AG20443 (cell line): Measurements from ENCODE around the gene OR2F2.

ENCODE experiments used
- DNase-seq: peaks from one replicate; pipeline ENCODE4 v3.0.0; 2012; ENCODE audit warnings: low spot score, mixed read lengths

Gene OR2F2

DNA sequence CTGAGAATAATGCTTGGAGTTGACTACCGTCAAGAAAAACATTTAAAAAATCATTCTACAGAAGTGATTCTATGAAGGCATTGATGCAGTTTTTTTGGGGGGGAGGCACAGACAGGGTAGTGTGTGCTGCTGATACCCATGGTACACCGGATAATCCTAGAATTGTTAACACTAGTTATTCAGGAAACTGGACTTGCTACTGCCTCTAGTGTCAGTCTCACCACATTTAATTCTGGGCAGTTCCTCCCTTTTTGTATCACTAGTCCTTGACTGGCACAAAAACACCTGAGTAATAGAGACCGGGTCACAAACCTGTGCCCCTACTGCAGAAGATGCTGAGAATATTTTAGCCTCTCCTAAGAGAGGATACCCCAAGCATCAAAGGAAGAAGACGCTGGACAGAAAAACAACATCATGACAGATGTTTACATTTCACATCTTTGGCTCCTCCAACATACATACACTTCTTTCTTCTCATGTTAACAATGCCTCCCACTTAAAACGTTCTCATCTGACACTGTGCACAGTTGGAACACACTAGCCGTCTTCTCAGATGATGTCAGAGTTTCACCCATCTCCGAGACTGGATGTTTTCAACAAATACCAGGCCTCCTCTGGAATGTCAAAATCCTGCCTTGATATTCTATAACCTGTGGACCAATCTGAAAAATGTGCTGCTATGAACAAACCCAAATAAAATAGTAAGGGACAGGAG, 19.9 kb upstream of the OR2F2 start:
- no peak for DNase-seq

DNA sequence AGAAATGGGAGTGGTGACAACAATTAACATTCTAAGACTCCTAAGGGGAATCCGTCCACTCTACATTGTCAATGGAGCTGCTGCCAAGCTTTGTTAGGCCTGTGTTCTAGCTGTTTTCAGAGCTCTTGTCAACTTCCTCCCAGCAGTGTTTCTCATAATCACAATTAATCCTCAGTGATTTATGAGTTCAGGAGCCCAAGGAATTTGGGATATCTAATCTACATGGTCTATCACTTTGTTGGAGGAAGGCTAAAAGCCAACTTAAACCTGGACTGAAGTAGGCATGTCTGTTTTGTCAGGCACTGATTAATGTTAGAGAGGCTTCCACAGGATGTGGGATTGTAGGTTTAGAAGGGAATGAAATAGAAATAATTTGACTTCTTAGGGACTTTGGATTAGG, 10.2 kb upstream of the OR2F2 start:
- DNase-seq: no peak

DNA sequence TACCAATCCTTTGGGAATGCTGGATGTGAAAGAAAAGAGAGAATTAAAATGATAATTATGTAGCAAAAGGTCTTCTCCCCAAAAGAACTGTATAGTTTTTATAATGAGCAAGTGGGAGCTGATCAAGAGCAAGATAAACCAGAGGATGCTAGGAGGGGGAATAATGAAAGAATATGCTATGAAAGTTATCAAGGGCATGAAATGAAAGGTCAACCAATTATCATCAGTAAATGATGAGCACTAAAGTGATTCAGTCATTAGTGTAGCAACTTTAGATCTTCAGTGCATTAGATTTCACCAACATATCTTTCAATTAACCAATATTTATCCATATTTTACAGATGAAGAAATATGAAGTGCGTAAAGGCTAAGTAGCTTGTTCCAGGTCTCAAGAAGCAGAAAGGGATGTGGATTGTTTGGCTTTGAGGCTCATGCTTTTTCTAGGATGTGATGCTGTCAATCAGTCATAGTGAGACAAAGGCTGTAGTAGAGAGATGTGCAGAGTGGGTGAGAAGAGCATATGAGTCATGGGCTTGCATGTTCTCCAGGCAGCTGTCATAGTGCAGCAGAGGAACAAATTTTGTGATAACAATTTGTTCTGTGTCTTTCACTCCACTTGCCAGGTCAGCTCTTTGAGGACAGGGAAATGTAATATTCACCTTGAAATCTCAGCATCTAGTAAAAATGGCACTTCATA, 5.7 kb upstream of the OR2F2 start:
- no peak for DNase-seq

DNA sequence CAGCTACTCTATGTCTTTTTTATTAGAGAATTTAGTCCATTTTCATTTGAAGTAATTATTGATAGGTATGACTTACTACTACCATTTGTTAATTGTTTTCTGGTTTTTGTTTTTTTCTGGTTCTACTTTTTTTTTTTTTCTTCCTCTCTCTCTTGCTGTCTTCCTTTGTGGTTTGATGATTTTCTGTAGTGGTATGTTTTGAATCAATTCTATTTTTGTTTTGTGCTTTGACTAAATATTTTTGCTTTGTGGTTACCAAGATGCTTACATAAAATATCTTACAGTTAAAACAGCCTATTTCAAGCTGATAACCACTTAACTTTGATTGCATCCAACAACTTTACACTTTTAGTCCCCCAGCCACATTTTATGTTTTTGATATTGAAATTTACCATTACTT, 3.3 kb upstream of the OR2F2 start:
- no peak for DNase-seq

DNA sequence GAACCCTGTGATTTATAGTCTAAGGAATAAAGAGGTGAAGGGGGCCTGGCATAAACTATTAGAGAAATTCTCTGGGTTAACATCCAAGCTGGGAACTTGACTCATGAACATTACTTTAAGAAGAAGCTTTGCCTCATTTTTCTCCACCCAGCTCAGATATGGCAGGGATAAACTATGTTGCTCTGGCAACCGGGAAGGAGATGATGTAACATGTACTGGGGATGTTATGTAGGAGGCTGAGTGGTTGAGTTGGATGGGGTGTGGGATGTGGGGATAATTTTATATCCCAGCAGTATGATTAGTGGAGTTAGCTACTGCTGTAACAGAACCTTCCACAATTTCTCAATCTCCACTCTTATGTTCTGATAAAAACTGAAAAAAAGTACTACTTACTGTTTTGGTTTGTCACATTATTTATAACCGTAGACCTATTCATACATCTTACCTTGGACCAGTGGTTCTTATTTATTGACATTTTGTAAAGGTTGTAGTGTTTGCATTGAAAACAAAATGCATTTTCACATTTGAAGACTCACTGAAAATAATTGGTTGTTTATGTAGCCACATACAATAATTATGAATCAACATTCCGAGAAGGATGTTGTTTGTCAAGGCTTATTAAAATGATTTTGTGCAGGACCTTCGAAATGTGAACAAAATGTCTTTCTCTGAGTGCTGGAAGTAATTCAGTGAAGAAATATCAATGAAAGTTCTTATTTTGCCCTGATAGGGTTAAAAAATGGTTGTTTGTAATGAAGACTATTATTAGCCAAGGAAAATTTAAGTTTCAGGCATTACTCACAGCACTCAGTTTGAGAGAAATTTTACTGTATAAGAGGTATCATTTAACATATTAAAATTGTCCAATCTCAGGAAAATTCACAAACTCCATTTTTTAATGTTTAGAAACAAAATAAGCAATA, 1.3 kb downstream of the OR2F2 start:
- DNase-seq: peak; percentile 78

DNA sequence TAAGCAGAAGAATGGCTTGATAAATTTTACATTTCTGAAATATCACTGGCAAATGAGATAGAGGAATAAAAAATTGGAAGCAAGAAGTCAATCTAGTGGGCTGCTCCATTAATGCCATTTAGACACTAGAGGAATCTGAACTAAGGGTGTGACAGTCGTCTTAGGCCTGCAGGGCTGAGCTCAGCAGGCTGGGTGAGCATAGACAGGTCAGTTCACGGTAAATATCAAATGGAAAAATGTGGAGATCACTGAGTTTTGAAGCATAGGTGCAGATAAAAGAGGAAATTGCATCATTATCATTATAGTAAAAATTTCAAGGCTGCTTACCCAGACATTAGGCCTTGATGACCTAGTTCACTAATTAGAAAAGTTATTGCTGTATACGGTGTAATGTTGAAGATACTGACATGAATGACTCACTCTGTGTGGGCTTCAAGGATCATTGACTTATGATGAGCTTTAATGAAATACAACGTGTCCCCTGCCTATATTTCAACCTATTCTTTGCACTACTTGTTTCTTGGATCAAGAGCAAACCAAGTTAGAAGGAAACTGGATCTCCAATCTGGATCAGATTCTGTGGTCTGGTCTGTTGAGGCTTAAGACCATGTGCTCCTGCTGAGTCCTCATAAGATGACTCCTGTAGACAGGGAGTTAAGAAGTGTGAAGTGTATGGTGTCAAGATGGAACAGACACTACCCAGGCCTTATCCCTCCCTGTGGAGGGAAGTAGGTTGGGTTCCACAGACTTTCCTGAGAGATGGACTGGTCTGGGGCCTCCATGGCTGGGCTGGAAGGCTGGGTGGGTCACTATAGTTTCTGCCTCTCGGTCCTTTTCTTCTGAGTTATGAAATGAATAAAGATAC, 3.6 kb downstream of the OR2F2 start:
- DNase-seq: no peak

DNA sequence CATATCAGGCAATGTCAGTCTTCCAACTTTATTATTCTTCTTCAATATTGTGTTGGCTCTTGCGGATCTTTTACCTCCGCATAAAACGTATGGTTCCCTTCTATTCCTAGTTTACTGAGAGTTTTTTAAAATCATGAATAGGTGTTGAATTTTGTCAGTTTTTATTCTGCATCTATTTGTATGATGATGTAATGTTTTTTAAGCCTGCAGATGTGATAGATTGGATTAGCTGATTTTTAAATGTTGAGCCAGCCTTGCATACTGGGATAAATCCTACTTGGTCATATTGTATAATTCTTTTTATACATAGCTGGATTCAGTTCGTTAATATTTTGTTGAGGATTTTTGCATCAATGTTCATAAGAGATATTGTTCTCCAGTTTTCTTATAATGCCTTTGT, 10.4 kb downstream of the OR2F2 start:
- DNase-seq: no peak

DNA sequence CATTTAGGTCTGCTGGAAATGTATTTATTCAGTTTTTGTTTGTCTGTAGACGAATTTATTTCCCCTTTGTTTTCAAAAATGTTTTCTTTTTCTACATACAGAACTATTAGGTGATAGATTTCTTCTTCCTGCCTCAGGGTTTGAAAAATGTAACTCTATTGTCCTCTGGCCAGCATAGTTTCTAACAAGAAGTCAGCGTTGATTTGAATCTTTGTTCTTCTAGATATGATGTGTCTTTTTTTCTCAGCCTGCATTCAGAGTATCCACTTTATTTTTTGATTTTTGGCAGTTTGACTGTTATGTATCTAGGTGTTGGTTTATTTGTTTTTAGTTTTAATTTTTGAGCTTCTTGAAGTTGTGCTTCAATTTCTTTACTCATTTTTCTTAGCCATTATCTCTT, 12.1 kb downstream of the OR2F2 start:
- no peak for DNase-seq

DNA sequence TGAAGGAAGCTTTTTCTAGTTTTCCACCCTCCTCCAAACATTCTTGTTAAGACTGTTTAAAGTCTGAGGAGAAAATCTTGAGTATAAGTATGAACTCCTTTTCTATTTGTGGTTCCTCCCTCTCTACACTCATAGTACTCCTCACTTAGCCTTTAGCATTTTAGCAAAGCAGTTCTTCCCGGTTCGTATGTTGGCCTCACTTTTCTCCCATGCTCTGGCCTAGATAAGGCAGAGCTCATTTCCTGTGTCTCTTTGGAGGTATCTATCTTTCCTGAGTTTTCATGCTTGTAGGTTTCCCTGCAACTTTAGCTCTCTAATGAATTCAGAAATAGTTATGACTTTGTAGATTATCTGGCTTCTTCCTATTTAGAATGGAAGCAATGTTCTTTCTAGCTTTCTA, 13.7 kb downstream of the OR2F2 start:
- DNase-seq: no peak

DNA sequence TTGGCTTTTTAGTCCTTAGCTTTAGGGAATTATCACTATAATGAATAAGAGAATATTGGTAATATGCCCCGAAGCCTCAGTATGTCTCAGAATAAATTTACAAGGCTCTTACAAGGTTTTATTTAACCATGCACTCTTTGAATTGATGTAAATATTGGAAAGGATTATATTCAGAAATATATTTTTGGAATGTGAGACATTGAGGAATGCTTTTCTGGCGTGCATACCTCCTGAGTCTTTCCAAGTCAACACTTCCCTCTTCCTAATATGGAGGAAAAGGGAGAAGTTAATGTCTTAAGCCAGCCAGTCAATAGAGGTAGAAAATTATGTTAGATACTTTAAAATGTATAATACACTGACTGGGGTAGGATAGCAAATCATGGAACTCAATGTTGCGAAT, 18.4 kb downstream of the OR2F2 start:
- DNase-seq: no peak

DNA sequence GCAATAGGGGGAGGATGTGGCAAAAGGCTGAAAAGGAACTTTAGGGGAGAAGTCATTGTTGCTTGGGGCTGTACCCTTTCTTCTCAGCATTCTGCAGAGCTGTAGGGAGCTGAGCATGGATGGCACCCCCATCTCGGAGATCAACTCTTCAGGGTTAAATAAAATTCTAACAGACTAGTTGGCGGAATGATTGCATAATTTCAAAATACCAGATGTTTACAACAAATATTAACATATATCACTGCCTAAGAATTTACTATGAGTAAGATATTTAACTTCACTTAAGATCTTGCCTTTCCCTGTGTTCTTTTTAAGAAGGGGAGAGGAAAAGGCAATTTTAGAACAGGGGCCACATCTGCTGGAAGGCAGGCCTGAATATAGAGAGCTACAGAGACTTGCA, 19.1 kb downstream of the OR2F2 start:
- DNase-seq: no peak

DNA sequence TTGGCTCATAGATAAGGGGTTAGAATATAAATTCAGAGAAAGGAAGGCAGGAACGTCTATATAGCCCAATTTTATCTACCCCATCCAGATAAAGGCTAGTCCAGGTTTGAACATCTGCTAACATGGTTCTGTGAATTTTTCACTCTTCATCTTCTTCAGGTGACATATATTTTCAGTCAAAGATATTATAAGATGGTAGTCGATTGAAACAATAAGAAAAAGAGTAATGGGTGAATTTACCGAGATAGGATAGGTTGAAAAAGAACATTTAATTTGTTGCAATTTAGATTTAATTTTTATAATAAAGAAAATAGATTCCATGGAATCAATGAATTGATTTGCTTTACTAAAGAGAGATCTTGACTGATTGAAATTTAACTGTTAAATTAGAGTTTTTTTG, 19.5 kb downstream of the OR2F2 start, which contains the start of gene OR2F1:
TSS of gene OR2F1 (plus strand) at position 301 of the 400 bp plus-strand sequence. CDS start 5,127 bp downstream, outside the sequence.
- no peak for DNase-seq

DNA sequence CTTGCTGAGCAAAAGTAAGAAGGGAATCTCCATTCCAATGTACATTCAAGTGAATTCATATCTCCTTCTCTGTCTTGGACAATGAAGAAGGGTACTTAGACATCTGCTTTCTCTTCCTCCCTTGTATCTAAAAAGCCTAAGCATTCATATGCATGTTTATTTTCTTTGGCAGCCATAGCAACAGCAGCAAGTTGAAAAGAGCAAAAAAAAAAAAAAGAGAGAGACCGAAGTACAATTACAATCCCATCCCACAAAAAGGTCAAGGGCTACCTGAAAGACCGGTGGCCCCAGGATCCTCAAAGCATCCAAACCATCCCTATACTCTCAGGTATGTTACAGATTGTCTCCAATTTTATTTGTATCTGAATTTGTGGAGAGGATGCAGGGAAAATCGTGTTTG, 23.7 kb downstream of the OR2F2 start:
- no peak for DNase-seq

DNA sequence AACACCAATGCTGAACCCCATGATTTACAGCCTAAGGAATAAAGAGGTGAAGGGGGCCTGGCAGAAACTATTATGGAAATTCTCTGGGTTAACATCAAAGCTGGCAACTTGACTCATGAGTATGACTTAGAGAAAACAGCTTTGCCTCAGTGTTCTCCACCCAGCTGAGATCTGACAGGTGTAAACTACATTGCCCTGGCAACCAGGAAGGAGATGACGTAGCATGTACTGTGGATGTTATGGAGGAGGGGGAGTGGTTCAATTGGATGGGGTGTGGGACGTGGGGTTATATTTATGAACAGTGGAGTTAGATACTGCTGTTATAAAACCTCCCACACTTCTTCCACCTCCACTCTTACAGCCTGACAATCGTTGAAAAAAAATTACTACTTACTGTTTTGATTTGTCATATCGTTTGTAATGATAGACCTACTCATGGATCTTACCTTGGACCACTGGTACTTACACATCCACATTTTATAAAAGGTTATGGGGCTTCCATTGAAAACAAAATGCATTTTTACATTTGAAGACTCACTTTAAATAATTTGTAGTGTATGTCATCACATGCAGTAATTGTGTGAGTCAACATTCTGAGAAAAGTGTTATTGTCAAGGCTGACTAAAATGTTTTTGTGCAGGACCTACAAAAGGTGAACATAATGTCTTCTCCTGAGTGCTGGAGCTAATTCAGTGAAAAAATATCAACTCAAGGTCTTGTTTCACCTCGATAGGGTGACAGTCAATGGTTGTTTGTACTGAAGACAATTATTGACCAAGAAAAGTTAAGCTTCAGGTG, 26.0 kb downstream of the OR2F2 start:
- DNase-seq: no peak

DNA sequence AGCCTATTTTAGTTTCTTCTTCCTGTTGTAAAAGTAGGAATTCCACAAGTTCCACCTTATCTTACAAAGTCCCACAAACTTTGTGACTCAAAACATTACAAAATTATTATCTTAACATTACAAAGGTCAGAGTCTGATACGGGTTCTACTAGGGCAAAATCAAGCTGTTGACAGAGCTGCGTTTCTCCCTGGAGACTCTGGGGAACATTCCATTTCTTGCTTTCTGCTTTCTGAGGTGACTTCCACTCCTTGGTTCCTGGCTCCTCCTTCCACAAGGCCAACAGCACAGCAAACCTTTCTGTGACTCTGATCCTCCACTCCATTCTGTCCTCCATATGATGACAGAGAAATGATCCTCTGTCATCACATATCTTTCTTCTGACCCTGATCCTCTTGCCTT, 30.2 kb downstream of the OR2F2 start:
- DNase-seq: no peak

DNA sequence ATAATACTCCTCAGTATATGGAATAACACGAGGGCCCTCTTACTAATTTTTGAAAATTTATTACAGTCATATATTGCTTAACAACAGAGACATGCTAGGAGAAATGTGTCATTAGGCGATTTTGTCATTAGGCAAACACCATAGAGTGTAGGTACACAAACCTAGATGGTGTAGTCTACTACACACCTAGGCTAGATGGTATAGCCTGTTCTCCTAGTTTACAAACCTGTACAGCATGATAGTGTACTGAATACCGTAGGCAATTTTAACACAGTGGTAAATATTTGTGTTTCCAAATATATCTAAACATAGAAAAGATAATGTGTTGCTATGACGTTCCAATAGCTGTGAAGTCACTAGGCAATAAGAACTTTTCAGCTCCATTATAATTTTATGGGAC, 32.4 kb downstream of the OR2F2 start:
- no peak for DNase-seq

DNA sequence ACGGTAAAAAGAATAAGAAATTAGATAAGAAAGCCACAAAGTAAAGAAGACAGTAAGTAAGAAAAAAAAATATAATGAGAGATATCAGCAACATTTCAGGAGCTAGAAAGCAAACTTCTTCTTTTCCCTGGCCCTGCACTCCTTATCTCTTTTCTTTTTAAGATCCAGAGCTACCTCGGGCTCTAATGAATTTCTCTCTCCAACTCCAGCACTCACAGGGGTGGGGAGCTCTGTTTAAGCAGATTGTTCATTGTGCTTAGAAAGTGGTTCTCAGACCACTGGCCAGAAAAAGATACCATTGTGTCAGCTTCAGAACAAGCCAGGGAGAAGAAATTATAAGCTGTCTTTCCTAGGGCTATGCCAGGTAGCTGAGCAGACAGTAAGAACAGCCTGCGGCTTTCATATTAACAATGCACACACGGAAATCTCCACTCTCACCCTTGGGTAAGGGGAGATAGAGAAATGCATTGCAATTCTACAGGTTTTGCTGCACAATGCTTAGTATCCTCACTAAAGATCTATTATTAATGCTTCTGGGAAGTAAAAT, 38.9 kb downstream of the OR2F2 start:
- DNase-seq: no peak

DNA sequence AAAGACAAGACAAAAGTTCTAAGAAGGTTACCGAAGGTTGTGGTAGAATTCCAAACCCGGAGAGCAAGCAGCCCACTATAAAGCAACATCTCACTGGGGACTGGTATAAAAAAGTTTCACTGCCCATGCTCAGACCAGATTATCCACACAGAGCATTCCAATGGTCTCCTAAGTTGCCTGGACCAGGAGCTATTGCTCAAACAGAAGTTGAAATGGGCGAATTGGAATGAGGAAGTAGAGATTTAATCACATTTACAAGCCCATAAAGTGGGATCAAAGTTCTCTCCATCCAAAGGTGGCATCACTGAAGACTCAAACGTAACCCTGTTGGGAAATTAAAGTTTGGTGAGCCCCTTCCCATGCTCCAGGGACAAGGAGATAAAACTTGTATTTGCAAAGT, 39.4 kb downstream of the OR2F2 start:
- peak; percentile 67 for DNase-seq

DNA sequence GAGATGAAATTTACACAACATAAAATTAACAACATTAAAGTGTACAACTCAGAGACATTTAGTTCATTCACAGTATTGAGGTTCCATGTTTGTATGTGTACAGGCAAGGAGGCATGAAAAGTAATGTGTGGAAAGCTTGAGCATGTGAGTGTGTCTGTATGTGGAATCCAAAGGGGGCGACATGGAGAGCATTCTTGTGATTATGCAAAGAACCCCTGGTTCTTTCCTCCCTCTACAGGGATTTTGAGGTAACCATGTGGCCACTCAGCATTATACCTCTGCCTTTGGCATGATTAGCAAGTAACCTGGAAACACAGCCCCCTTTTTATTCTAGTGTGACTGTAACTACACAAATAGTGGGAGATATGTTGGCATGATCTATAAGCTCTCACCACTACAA, 40.6 kb downstream of the OR2F2 start:
- no peak for DNase-seq

DNA sequence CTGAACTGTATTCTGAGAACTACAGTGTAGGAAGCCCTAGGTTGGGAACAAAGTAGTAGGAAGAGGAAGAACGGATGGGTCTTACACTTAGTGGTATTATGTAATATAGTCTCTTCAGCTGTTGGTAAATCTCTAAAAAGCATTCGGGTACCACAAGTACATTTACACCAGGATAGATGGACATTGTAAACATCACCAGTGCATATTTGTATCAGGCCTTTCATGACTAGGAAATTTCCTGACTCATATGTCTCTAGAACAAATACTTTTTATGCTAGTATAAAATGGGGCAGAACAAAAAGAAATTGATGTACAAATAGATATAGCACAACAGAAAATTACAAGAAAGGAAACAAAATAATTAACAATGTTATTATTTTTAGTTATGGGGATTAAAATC, 43.6 kb downstream of the OR2F2 start:
- DNase-seq: no peak

DNA sequence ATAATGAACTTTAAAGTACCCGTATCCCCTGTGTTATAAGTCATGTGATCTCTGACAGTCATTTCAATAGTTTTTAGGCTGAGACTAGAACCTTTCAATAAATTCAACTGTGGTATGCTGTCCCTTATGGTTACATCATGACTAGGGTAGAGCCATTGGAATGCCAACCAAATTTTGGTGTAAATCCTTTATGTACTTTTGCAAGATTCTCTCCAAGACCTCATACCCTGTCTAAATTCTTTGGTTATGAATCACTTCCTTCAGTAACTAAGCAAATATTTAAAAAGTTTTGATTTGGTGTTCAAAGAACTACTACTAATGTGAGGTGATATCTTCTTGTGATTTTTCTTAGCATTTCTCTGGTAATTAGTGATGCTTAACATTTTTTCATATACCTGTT, 44.3 kb downstream of the OR2F2 start:
- DNase-seq: peak; percentile 53
